Fibroblast of peridontal ligament (primary cell): ENCODE measurements around the gene CADM3.

ENCODE experiments used
- DNase-seq: peaks from one replicate; pipeline ENCODE4 v3.0.0-alpha.2; 2010; ENCODE audit errors: extremely low read depth

The CADM3 gene

DNA sequence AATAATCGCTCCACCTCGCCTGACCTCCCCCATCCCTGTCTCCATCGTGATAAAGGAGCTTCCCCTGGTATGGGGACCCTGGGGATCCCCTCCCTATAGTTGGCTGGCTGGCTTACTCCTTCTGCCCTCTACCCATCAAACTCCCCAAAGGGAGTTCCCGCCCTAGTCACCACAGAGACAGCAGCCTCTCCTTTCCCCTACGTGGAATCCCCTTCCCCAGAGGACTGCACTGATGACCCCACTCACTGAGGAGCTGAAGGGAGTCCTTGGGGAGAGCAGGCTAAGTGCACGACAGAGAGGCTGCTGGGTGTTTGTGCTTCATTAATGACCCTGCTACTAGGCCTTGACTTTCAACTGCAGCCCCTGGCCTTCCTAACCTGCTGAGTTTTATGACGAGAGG lies 1.9 kb downstream of the CADM3 start:
- no peak for DNase-seq

DNA sequence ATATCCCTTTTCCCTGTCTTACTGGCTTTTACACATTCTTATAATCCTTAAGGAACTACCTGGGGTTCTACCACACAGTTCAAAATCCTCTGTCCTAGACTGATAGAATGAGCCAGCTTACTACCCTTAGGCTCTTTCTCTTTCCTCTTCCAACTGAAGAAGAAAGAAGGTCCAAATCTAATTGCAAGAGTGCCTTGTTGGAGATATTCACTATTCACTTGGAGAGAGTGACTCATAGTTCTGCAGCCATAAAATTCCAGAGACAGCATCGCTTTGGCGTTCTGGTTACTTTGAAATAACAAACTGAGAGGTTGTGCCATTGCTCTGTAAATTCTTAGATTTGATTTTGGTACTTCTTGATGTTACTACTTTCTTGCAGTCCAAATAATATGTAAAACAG lies 4.2 kb downstream of the CADM3 start:
- no peak for DNase-seq

DNA sequence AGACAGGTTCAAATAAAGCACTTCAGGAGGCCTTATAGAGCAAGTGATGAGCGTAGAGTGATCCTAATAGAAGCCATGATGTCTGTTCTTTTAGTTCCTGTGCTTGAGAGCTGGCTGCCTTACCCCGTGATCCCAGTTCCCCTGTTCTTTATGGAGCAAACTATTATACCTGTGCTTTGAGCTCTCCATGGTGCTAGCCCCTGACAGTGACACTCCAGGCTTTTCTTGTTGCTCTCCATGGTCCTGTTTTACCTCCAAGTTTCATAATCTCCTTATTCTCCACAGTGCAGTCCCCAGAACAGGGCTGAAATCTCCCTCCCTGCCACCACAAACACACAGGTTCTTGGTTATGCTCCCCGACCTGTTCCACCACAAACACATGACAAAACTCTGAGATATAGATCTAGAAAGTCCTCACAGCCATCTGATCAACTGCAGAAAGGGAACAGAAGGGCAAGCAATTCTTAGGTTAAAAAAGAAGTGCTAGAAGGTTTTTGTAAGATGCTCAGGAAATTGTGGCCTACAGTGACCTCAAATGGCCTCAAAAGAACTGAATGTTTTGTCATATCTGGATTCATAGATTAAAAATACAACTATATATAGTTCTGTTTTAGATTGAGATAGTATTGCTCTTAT lies 6.0 kb downstream of the CADM3 start:
- peak; percentile 55 for DNase-seq

DNA sequence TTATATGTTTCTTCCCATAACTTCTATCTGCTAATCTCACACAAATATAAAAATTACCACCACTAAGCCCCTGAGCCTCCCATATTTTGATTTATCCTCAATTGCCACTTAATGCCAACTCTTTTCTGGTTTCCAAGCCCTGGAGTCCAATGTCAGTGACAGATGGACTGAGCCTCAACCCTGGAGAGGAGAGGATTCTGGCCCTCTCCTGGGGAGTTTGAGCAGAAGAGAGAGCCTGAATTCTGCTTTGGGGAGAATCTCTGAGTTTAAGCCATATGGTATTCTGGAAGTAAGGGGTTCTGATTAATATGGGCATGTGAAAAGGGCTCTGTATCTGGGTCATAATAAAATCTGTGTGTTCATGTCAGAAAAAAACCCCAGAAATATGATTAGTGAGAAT lies 8.5 kb downstream of the CADM3 start:
- no peak for DNase-seq

DNA sequence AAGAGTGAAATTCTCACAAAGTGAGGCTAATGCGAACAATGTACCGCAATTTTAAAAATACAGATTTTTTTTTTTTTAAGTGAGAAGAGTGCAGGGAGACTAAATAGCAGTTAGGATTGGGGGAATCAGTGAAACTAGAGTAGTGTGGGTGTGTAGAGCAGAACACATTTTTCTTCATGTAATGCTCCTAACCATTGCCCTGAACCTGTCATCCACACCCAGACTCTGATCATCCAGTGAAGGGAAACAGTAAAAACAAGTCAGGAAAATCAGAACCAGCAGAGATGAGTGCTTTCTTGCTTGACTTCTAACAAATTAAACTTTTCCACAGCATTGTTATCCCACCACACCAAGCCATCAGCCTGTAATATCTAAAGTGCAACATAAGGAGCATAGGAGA lies 9.1 kb downstream of the CADM3 start:
- DNase-seq, result no peak

DNA sequence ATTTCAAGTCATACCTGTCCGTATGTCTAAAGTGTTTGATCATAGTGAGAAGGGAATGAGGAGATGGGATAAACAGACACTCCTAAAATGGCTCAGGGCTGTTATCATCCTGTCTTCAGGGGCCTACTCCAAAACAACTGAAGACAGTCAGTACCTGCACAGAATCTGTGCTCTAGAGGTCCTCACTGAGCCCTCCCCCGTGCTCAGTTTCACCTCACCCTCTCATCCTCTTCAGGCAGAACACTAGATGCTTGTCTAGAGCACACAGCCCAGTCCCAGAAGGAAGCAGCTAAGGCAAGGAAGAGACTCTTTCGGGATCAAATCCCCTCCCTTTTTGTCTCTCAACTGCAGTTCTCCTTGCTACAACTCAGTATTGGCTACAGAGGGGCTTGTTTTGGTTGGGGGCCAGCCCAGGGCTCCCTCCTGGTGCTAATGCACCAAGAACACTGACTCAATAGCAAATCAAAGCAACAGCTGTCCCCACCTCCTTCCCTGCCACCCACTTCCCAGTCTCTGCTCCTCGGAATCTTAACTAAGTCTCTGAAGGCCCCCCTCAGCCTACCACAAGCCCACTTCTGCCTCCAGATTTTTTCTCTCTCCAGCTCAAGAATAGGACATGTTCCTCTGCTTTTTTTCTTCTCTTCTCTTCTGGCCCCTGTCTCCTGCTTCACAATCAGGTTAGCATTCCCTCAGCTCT lies 10.1 kb downstream of the CADM3 start:
- DNase-seq, result no peak

DNA sequence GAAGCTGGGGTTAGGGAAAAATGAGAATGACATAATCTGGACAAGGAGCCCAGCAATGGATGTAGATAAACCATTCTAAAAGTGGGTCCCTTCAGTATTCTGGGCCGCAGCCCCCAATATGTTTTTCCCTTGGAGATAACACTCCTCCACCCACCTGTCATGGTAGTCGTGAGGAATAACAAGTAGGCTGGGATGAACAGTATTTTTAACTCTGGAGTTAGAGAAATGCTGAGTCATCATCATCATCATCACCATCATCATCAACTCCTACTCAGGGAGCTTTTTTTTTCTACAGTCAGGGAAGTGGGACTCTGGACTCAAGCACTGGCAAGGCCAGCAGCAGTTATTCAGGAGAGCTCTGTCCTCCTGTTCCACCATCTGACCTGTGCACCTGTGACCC lies 12.8 kb downstream of the CADM3 start:
- no peak for DNase-seq

DNA sequence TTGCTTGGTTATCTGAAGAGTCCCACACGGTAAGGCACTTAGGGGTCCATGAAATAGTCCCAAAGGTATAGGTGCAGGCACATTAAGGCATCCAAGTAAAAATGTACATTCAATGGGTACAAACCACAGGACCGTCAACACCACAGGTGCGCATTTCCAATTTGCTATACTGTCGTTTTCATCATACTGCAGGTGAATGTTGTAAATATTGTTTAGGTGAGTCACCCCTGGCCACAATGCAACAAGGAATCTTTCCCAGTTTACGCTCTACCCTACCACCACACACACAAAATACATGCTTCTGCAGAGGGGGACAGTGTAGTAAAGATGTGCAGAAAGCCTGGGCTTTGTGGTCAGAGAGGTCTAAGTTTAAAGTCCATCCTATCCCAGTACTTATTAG lies 13.7 kb downstream of the CADM3 start:
- no peak for DNase-seq

DNA sequence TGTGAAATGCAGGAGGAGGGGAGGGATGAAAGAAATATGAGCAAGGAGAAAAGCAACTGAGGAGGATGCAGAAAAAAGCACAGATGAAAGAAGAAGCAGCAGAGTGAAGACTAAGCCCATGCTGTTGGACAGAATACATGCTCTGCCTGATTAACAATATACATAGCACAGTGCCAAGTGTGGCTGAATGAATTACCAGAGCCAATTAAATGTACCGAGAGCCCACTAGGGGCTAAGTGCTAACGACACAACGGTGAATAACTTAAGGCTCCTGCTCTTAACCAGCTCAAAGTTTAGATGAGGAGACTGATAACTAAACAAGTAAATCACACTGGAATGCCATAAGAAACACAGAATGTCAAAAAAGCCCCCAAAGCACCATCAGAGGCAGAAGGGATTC lies 15.6 kb downstream of the CADM3 start:
- DNase-seq, result no peak

DNA sequence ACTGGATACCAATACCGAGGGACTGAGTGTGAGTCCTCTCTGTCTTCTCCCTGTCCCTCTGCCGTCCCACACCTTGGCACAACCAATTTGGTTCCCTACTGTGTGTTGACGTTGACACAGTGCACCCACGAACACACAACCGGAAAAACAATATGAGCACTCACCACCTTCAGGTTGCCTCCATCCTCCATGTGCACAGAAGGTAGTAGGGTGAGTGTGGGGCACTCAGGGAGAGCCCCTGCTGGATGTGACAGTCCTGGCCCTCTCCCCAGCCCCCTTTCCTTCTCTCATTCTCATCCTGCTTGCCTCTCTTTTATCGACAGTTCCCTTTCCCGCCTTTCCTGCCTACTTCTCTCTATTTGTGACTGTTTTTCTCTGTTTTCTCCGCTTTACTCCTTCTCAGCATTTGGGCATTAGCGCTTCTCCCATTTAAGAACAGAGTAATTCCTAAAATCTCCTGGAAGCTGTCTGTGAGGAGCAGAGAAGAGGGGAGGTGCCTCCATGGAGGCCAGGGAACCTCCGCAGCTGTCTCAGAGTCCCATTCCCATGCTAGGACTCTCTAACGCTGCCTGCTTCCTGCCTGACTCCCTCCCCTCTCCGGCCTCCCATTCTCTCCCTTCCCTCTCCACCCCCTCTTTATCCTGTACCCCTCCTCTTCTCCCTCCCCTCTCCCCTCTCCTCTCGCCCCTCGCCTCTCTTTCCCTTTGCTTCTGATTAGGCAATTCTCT lies 16.4 kb downstream of the CADM3 start:
- DNase-seq, result no peak

DNA sequence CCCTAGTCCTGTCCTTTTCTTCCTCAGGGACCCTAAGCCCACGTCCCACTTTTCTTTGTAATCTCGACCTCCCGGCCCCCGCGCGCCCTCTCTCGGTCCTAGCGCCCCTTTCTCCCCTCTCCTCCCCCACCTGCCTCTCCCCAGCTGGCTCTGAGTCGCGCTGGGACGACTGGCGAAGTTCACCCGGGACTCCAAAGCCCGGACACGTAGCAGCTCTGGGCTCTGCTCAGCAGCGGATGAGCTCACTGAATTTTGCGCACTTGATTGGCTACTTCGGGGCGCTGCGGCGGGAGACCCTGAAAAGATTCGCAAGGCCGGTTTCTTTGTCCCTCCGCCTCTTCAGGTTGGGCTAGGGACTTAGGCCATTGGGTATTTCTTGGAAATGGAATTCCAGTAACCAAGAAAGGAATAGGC lies 17.0 kb downstream of the CADM3 start:
- peak; percentile 3 for DNase-seq

DNA sequence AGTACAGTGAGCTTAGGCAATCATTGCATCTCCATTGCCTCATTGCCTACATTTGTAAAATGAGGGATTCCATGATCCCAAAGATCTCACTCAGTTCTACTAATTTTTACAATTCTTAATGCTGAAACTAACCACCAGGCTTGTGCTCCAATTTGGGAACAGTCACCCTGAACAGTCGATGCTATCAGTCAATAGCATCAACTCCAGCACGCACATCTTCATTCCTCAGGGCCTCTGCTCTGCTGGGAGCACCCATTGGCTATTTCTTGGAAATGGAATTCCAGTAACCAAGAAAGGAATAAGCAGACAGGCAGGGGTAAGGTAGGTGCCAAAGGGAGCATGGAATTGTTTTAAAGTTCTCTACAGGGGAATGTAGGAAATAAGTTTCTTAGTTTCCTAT lies 19.0 kb downstream of the CADM3 start:
- no peak for DNase-seq

DNA sequence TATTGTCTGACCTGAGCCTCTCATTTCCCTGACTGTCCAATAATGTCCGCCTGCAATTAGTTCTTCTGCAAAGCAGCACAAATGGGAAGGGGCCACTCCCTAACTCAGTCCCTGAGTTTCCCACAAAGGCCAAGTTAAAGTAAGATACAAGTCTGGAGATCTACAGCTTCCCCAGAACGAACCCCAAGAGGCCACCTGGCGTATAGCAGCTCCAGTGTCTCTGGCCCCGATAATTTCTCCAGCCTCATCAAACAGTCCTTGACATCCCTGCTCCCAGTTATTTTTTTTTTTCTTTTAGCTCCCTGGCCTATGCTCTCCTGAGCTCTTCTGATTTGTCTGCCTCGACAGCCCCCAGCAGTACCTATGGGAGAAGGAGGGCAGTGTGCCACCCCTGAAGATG lies 25.1 kb downstream of the CADM3 start:
- no peak for DNase-seq

DNA sequence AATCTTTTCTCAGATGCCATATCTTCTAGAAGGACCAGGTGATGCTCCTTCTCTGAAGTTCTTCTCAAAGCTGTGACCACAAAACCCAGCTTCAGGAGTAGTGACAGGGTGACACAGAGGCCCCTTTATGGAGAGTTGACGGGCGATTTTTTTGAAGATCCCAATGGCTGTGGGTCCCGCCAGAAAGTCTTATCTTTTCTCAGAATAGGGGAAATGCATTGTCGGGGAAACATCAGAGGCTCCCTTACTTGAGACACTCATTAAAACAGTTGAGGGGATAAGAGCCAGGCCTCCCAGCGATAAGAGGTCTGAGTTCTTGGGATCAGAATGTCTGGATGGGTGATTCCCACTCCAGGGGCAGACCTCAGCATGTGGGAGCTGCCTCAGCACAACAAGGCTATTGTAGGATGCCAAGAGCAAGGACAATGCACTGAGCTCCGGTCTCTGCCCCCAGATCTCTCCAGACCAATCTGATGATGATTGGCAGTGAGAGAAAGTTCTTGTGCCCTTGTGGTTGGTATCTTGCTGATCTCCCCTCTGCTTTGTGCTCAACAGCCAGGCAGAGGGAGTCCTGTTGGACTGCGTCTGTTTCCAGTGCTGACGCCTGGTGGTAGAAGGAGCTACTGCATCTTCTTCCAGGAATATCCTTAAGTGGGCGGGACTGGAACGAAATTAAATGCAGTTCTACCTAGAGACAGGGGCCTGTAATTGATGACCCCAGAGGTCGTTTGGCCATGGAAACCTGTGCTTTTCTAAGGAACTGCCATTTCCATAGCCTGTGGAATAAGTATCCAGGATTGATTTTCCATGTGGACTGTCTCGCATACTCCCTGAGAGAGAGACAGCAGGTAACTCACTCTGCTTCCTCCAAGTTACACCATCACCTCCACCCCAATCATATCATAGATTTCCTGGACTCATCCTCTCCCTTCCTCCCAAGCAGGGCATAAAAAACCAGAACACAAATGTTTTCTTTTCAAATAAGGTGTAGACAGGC lies 26.4 kb downstream of the CADM3 start:
- peak; percentile 82 for DNase-seq

DNA sequence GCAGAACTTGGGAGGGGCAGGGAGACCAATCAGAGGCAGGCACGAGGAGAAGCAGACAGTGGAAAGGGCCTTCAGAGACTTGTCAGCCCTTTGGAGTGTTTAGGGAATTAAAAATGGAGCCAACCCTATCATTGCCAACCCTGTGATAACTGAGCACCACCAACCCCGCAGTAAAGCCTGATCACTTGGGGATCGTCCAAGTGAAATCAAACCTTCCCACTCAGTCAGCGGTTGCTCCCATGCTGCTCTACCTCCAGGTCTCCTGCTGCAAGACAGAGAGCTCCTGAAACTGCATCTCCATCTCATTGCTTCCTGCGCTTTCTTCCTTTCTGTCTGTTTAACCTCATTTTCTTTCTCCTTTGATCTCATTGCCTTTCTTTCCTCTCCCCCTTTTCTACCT lies 28.5 kb downstream of the CADM3 start:
- no peak for DNase-seq

DNA sequence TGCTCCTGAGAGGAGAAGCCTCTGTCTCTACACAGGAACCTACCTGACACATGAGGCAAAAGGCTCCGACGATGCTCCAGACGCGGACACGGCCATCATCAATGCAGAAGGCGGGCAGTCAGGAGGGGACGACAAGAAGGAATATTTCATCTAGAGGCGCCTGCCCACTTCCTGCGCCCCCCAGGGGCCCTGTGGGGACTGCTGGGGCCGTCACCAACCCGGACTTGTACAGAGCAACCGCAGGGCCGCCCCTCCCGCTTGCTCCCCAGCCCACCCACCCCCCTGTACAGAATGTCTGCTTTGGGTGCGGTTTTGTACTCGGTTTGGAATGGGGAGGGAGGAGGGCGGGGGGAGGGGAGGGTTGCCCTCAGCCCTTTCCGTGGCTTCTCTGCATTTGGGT lies 29.4 kb downstream of the CADM3 start:
- DNase-seq, result no peak

DNA sequence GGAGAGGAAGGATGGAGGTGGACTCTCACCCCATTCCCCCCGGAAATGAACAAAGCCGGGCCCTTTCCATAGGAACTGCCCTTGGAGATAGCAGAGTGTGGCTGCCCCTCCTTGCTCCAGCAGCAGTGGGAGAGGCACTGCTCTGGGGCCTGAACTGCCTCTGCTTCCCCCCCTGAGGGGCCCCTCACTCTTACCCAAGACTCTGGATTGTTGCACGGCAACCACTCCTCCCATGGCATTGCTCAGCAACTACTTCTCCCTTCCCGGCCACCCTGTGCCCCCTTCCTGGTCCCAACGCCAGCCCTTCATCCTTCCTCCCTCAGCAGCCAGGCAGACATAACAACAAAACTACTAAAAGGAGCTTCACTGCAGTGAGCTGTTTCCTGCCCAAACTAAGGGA lies 30.2 kb downstream of the CADM3 start:
- no peak for DNase-seq

DNA sequence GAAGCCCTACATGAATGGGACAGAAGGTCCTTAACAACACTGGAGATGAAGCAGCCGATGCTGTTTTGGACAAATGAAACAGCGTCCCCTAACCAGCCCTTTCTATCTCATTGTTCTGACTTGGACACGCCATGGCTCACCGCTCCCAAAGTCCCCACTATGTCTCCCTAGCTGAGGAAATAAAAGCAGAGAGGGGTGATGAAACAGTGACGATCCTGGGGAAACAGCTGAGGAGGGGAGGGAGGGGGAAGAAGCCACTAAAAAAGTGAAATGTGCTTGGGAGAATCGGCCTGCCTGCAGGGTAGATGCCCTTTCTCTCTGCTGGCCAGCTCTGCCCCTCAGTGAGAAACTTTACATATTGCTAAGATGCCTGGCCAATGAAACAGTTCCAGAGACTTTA lies 32.2 kb downstream of the CADM3 start:
- DNase-seq, result no peak

DNA sequence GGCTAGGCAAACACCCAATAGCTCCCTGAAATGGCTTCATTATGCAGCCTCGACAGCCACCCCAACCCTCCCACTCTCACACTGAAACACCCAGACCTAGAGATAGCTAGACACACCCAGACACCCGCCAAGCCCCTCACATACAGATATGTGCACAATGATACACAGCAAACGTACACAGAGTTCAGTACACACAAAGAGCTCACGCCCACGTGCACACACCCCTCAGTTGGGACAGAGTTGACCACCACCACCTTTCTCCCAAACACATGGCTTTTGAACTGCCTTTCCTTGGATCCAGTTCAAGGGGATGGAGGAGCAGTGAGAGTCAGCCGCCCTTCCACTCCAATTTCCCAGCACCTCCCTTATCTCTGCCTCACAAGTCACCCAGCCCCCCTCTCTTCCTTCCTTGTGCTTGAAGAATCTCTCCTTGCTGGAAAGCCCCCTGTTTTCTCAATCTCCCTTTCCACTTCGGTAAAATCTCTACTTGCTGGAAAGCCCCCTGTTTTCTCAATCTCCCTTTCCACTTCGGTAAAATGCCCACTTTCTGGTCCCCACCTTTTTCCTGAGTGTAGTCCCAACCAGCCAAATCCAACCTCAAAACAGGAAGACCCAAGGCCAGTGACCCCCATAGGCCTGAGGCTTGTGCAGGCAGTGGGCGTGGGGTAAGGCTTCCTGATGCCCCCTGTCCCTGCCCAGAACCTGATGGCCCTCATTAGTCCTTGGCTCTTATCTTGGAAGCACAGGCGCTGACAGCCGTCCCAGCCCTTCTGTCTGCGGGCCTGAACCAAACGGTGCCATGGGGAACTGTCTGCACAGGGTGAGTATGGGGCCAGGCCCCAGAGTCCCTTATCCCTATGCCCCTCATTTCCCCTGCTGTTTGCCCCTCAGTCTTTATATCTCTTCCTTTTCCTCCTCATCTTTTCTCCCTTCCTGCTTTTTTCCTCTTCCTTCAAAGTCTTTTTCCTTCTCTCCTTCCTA lies 33.0 kb downstream of the CADM3 start, which contains the start of gene ACKR1:
Gene ACKR1, plus strand, starts transcription at position 715 of the 981 bp plus-strand sequence. Its CDS starts 85 bp downstream, at position 800.
- no peak for DNase-seq

DNA sequence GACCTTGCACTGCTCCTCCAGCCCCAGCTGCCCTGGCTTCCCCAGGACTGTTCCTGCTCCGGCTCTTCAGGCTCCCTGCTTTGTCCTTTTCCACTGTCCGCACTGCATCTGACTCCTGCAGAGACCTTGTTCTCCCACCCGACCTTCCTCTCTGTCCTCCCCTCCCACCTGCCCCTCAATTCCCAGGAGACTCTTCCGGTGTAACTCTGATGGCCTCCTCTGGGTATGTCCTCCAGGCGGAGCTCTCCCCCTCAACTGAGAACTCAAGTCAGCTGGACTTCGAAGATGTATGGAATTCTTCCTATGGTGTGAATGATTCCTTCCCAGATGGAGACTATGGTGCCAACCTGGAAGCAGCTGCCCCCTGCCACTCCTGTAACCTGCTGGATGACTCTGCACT lies 33.8 kb downstream of the CADM3 start:
- no peak for DNase-seq

DNA sequence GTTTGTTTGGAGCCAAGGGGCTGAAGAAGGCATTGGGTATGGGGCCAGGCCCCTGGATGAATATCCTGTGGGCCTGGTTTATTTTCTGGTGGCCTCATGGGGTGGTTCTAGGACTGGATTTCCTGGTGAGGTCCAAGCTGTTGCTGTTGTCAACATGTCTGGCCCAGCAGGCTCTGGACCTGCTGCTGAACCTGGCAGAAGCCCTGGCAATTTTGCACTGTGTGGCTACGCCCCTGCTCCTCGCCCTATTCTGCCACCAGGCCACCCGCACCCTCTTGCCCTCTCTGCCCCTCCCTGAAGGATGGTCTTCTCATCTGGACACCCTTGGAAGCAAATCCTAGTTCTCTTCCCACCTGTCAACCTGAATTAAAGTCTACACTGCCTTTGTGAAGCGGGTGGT lies 34.7 kb downstream of the CADM3 start:
- DNase-seq, result no peak
